SH-SY5Y (cell line): ENCODE results near the gene PPM1H.

Experiments
- GATA2 ChIP-seq: IDR thresholded peaks from 2 replicates; pipeline ENCODE4 v1.6.1; 2011; ENCODE audit warnings: mild to moderate bottlenecking, low read depth, low read length
- GATA3 ChIP-seq: IDR thresholded peaks from 2 replicates; pipeline ENCODE4 v1.6.1; 2011; ENCODE audit warnings: low read depth, mild to moderate bottlenecking, low read length, moderate library complexity

- TF ChIP-seq GATA3 (no peak), GATA2 (no peak)
Measured at GRCh38 chr12:62711631-62712241, 223.2 kb downstream of the PPM1H start.
